WTC11 (cell line): Measurements from ENCODE around the gene DNAJB12. TPM values are rescaled to one million over a fixed set of nuclear protein-coding genes. Genes with fewer than 3 reads are reported as not detected.

ENCODE experiments used
- ATAC-seq: fragments of 200-7000 bp; cut with Tn5 transposase; 2 replicates; pipeline ENCODE4 v1.10.0; 2021; ENCODE audit warnings: mild to moderate bottlenecking, moderate library complexity
- CTCF ChIA-PET: fragments of 300-600 bp; sonication (Branson Sonifier 250); formaldehyde crosslinking; loops from one replicate; lab custom pipeline; 2021; ENCODE audit warnings: antibody characterized with exemption; lab: Charles Lee
- POLR2A ChIA-PET: fragments of 350-600 bp; sonication (Branson Sonifier 250); formaldehyde crosslinking; loops from one replicate; lab custom pipeline; 2021; ENCODE audit warnings: antibody characterized with exemption; lab: Charles Lee
- DNase-seq: peaks from one replicate; pipeline ENCODE4 v3.0.0; 2021; ENCODE audit warnings: low spot score
- H3K27ac Mint-ChIP-seq: 2 replicates; pipeline ENCODE4 v1.8.0; 2021; ENCODE audit warnings: mixed read lengths
- H3K27me3 Mint-ChIP-seq: 2 replicates; pipeline ENCODE4 v1.8.0; 2021; ENCODE audit warnings: low read depth, mild to moderate bottlenecking, moderate library complexity, mixed read lengths
- H3K36me3 Mint-ChIP-seq: 2 replicates; pipeline ENCODE4 v1.8.0; 2021; ENCODE audit warnings: mixed read lengths
- H3K4me1 Mint-ChIP-seq: 2 replicates; pipeline ENCODE4 v1.8.0; 2022; ENCODE audit warnings: mixed read lengths
- H3K4me3 Mint-ChIP-seq: 2 replicates; pipeline ENCODE4 v1.8.0; 2021; ENCODE audit warnings: mild to moderate bottlenecking, moderate library complexity, mixed read lengths
- H3K9me3 Mint-ChIP-seq: 2 replicates; pipeline ENCODE4 v1.8.0; 2021; ENCODE audit warnings: mixed read lengths
- CREB1 ChIP-seq: sonication (generic); formaldehyde crosslinking; IDR thresholded peaks from 2 replicates; pipeline ENCODE4 v1.8.0; 2023; ENCODE audit warnings: mild to moderate bottlenecking, missing genetic modification reagents
- FOXP1 ChIP-seq: sonication (generic); formaldehyde crosslinking; IDR thresholded peaks from 2 replicates; pipeline ENCODE4 v1.8.0; 2022; ENCODE audit warnings: missing genetic modification reagents, mild to moderate bottlenecking, moderate library complexity, borderline replicate concordance
- JUN ChIP-seq: sonication (generic); formaldehyde crosslinking; IDR thresholded peaks from 2 replicates; pipeline ENCODE4 v1.8.0; 2023; ENCODE audit warnings: mild to moderate bottlenecking, missing genetic modification reagents
- KAT7 ChIP-seq: sonication (generic); formaldehyde crosslinking; IDR thresholded peaks from 2 replicates; pipeline ENCODE4 v1.8.1; 2023; ENCODE audit warnings: missing genetic modification reagents, mild to moderate bottlenecking, borderline replicate concordance
- MXD4 ChIP-seq: fragments of 250-450 bp; sonication (Bioruptor Pico); IDR thresholded peaks from 2 replicates; pipeline ENCODE4 v1.8.0; 2021; ENCODE audit warnings: mild to moderate bottlenecking, moderate library complexity, borderline replicate concordance
- OVOL2 ChIP-seq: fragments of 250-450 bp; sonication (Bioruptor Pico); IDR thresholded peaks from 2 replicates; pipeline ENCODE4 v1.9.0; 2021; ENCODE audit warnings: mild to moderate bottlenecking, borderline replicate concordance
- RELA ChIP-seq: sonication (generic); formaldehyde crosslinking; IDR thresholded peaks from 2 replicates; pipeline ENCODE4 v1.8.1; 2022; ENCODE audit warnings: missing genetic modification reagents, mild to moderate bottlenecking, borderline replicate concordance
- SMAD3 ChIP-seq: sonication (generic); formaldehyde crosslinking; IDR thresholded peaks from 2 replicates; pipeline ENCODE4 v1.8.0; 2022; ENCODE audit warnings: missing genetic modification reagents, mild to moderate bottlenecking, borderline replicate concordance
- ZNF121 ChIP-seq: sonication (generic); formaldehyde crosslinking; IDR thresholded peaks from 2 replicates; pipeline ENCODE4 v1.8.0; 2023; ENCODE audit warnings: missing genetic modification reagents
- ZNF671 ChIP-seq: fragments of 250-450 bp; sonication (Bioruptor Pico); IDR thresholded peaks from 2 replicates; pipeline ENCODE4 v1.8.0; 2021; ENCODE audit warnings: mild to moderate bottlenecking
- total RNA-seq: library from RNA; stranded (reverse); gene quantifications from 3 replicates; pipeline ENCODE4 v1.2.3, GENCODE V29; 2021
- TF ChIP-seq, protein P1 (sequence below): fragments of 250-450 bp; sonication (Bioruptor Pico); conservative IDR thresholded peaks from 2 replicates; pipeline ENCODE4 v1.9.0; 2021; ENCODE audit warnings: mild to moderate bottlenecking
- TF ChIP-seq, protein P2 (sequence below): fragments of 250-450 bp; sonication (Bioruptor Pico); IDR thresholded peaks from 2 replicates; pipeline ENCODE4 v1.9.0; 2021; ENCODE audit warnings: mild to moderate bottlenecking, borderline replicate concordance
- TF ChIP-seq, protein P3 (sequence below): sonication (generic); formaldehyde crosslinking; IDR thresholded peaks from 2 replicates; pipeline ENCODE4 v1.8.0; 2022; ENCODE audit warnings: mild to moderate bottlenecking, missing genetic modification reagents
- TF ChIP-seq, protein P4 (sequence below): sonication (generic); formaldehyde crosslinking; IDR thresholded peaks from 2 replicates; pipeline ENCODE4 v1.8.1; 2022; ENCODE audit warnings: low read depth, mild to moderate bottlenecking, moderate library complexity, missing genetic modification reagents, borderline replicate concordance
- TF ChIP-seq, protein P5 (sequence below): sonication (generic); formaldehyde crosslinking; IDR thresholded peaks from 2 replicates; pipeline ENCODE4 v1.8.1; 2022; ENCODE audit warnings: low read depth, missing genetic modification reagents, borderline replicate concordance
- TF ChIP-seq, protein P6 (sequence below): fragments of 250-450 bp; sonication (Bioruptor Pico); IDR thresholded peaks from 2 replicates; pipeline ENCODE4 v1.8.0; 2021; ENCODE audit warnings: mild to moderate bottlenecking

DNAJB12 gene
- total RNA-seq, 1 experiment from 2014 or later = 21.6 TPM

DNA sequence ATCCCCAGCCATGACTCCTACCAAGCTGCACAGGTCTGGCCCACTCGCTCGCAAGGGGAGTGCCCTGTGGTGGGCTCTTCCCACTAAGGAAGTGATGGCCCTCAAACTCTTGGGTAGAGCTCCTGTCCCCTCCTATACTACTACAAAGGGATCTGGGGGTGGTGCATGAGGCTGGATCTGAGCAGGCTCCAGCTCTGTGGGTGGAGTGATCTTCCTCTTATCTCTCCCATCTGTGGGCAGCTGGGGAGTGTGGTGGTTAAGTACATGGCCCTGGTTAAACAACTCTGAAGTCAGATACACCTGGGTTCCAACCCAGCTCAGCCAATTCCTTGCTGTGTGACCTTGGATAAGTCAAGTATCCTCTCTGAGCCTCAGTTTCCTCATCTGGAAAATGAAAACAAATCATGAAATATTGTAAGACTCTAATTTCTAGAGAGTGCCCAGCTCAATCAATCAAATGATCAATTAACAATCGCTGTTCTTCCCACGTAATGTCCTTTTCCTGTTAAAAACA is 63.6 kb downstream of the DNAJB12 start (continued):
- TF ChIP-seq, protein P1, sequence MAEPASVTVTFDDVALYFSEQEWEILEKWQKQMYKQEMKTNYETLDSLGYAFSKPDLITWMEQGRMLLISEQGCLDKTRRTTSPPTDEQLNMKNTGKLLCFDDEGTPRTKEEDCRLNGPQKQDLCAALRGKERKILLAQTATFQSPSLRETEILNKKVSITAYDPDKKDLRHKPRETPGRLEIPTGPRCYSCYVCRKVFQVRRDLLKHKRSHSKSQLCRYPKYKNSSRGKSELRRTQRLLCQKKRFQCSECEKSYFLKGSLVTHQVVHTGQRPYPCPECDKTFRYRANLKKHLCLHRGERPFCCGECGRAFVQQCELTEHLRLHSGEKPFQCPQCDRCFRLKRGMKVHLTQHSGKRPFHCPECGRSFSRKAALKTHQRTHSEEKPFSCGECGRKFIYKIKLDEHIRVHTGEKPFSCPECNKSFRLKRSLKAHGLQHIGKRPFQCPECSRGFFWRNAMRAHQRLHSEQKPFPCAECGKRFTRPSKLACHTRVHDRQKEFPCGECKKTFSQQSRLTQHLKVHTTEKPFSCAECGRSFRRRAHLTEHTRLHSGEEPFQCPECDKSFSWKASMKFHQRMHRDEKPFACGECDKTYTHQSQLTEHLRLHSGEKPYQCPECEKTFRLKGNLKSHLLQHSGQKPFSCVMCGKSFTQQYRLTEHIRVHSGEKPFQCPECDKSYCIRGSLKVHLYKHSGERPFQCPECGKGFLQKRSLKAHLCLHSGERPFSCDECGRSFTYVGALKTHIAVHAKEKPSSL (CRISPR knock-in tag) = no peak
- TF ChIP-seq, protein P2, sequence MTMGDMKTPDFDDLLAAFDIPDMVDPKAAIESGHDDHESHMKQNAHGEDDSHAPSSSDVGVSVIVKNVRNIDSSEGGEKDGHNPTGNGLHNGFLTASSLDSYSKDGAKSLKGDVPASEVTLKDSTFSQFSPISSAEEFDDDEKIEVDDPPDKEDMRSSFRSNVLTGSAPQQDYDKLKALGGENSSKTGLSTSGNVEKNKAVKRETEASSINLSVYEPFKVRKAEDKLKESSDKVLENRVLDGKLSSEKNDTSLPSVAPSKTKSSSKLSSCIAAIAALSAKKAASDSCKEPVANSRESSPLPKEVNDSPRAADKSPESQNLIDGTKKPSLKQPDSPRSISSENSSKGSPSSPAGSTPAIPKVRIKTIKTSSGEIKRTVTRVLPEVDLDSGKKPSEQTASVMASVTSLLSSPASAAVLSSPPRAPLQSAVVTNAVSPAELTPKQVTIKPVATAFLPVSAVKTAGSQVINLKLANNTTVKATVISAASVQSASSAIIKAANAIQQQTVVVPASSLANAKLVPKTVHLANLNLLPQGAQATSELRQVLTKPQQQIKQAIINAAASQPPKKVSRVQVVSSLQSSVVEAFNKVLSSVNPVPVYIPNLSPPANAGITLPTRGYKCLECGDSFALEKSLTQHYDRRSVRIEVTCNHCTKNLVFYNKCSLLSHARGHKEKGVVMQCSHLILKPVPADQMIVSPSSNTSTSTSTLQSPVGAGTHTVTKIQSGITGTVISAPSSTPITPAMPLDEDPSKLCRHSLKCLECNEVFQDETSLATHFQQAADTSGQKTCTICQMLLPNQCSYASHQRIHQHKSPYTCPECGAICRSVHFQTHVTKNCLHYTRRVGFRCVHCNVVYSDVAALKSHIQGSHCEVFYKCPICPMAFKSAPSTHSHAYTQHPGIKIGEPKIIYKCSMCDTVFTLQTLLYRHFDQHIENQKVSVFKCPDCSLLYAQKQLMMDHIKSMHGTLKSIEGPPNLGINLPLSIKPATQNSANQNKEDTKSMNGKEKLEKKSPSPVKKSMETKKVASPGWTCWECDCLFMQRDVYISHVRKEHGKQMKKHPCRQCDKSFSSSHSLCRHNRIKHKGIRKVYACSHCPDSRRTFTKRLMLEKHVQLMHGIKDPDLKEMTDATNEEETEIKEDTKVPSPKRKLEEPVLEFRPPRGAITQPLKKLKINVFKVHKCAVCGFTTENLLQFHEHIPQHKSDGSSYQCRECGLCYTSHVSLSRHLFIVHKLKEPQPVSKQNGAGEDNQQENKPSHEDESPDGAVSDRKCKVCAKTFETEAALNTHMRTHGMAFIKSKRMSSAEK (CRISPR knock-in tag) = no peak
- TF ChIP-seq, protein P3, sequence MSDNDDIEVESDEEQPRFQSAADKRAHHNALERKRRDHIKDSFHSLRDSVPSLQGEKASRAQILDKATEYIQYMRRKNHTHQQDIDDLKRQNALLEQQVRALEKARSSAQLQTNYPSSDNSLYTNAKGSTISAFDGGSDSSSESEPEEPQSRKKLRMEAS (CRISPR knock-in tag) = no peak
- TF ChIP-seq ZNF121 (CRISPR knock-in tag) (no peak), SMAD3 (CRISPR knock-in tag) (no peak), FOXP1 (CRISPR knock-in tag) (no peak), OVOL2 (CRISPR knock-in tag) (no peak), CREB1 (no peak), KAT7 (no peak), JUN (CRISPR knock-in tag) (no peak)
- TF ChIP-seq, protein P4, sequence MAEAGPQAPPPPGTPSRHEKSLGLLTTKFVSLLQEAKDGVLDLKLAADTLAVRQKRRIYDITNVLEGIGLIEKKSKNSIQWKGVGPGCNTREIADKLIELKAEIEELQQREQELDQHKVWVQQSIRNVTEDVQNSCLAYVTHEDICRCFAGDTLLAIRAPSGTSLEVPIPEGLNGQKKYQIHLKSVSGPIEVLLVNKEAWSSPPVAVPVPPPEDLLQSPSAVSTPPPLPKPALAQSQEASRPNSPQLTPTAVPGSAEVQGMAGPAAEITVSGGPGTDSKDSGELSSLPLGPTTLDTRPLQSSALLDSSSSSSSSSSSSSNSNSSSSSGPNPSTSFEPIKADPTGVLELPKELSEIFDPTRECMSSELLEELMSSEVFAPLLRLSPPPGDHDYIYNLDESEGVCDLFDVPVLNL = no peak
- TF ChIP-seq, protein P5, sequence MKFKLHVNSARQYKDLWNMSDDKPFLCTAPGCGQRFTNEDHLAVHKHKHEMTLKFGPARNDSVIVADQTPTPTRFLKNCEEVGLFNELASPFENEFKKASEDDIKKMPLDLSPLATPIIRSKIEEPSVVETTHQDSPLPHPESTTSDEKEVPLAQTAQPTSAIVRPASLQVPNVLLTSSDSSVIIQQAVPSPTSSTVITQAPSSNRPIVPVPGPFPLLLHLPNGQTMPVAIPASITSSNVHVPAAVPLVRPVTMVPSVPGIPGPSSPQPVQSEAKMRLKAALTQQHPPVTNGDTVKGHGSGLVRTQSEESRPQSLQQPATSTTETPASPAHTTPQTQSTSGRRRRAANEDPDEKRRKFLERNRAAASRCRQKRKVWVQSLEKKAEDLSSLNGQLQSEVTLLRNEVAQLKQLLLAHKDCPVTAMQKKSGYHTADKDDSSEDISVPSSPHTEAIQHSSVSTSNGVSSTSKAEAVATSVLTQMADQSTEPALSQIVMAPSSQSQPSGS (CRISPR knock-in tag) = no peak

DNA sequence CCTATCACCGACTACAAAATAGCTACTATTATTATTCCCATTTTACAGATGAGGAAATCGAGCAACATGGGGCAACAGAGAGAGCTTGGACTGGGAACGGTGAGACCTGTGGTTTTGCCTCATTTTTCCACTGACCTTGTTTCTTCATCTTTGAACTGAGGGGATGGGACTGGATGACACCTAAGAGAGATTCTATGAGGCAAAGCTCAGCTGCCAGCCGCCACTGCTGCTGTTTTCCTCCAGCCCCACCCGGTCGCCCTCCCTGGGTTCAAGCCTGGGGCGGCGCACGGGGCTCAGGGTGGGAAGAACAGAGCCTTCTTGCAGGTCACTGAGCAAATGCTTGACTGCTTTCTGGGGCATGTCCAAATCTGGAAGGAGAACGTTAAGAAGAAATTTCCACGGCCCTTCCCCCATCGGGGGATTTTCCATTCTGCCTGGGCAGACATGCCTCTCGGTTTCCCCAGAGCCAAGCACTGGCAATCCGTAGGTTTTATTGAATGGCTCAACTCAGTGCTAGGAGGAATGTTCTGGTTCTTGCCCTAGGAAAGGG is 68.7 kb downstream of the DNAJB12 start:
- Mint-ChIP-seq H3K36me3 (no peaks in the 10 kb centered on the region), H3K4me3 (no peak overlapping the region), H3K27ac (peak overlapping the region; percentile 85; the same call in 1 of the 2 replicates), H3K9me3 (no peaks in the 10 kb centered on the region), H3K4me1 (peaks cover 14% of the 10 kb centered on the region)
- CTCF ChIA-PET = interaction anchor here (1.2 kb wide), 1 partner anchor 11 kb away, joined by 5 read pairs; no protein-coding TSS in a partner anchor
- ATAC-seq = no peak
- DNase-seq = no peak
- POLR2A ChIA-PET = interaction anchor here (0.6 to 2.5 kb wide), 3 partner anchors 9 to 19 kb away, joined by 3 to 13 read pairs (median 3); partner anchors contain the start of gene DDIT4
- TF ChIP-seq RELA (CRISPR knock-in tag) = no peak
- TF ChIP-seq MXD4 (CRISPR knock-in tag) = no peak
- TF ChIP-seq, protein P6, sequence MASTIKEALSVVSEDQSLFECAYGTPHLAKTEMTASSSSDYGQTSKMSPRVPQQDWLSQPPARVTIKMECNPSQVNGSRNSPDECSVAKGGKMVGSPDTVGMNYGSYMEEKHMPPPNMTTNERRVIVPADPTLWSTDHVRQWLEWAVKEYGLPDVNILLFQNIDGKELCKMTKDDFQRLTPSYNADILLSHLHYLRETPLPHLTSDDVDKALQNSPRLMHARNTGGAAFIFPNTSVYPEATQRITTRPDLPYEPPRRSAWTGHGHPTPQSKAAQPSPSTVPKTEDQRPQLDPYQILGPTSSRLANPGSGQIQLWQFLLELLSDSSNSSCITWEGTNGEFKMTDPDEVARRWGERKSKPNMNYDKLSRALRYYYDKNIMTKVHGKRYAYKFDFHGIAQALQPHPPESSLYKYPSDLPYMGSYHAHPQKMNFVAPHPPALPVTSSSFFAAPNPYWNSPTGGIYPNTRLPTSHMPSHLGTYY = no peak
- no peak for TF ChIP-seq ZNF671 (CRISPR knock-in tag)
- TF ChIP-seq, all 79 proteins: peak for 0
- H3K27me3 Mint-ChIP-seq = peaks cover 3% of the 10 kb centered on the region; the same call in 1 of the 2 replicates
